Measurements from ENCODE around the gene BACH2.

- TF ChIP-seq CTCF (conservative IDR thresholded peaks at IDR 0.05; ENCODE audit: low read depth, low read length): no peak
- TF ChIP-seq SMC3 (IDR thresholded peaks at IDR 0.05; ENCODE audit: low read depth, low read length): no peak
- TF ChIP-seq POLR2A (IDR thresholded peaks at IDR 0.05; ENCODE audit: low read depth, low read length): no peak
- no peak for TF ChIP-seq RFX5 (IDR thresholded peaks at IDR 0.05; ENCODE audit: low read depth, low read length)
- no peak for TF ChIP-seq CHD1 (IDR thresholded peaks at IDR 0.05; ENCODE audit: low read depth, low read length)
- TF ChIP-seq RCOR1 (IDR thresholded peaks at IDR 0.05; ENCODE audit: insufficient replicate concordance, low read length): no peak
- no peak for TF ChIP-seq BHLHE40 (IDR thresholded peaks at IDR 0.05; ENCODE audit: low read depth, low read length)
- no peak for TF ChIP-seq CEBPB (IDR thresholded peaks at IDR 0.05; ENCODE audit: low read depth, low read length)
- no peak for TF ChIP-seq RAD21 (IDR thresholded peaks at IDR 0.05; ENCODE audit: low read length)
- TF ChIP-seq USF2 (IDR thresholded peaks at IDR 0.05; ENCODE audit: low read depth, low read length): no peak
- TF ChIP-seq ELK1 (IDR thresholded peaks at IDR 0.05; ENCODE audit: borderline replicate concordance, low read depth, low read length): no peak
- TF ChIP-seq MAFK (IDR thresholded peaks at IDR 0.05; ENCODE audit: low read depth, low read length): no peak
- no peak for TF ChIP-seq MXI1 (IDR thresholded peaks at IDR 0.05; ENCODE audit: borderline replicate concordance, low read depth, low read length)
- TF ChIP-seq FOS (IDR thresholded peaks at IDR 0.05; ENCODE audit: low read depth, low read length): no peak
Observed at GRCh38 chr6:89927791-89928550, 368.7 kb downstream of the BACH2 start.
